IPS-18a (cell line): ENCODE measurements around the gene RPP38.
A peak's percentile ranks its signal among the peaks of the same experiment; 100 is the strongest.

ENCODE experiments used
- H3K27ac ChIP-seq: one replicate; pipeline ENCODE4 v1.5.1; 2013; ENCODE audit warnings: low read length
- H3K27me3 ChIP-seq: one replicate; pipeline ENCODE4 v1.6.1; 2013; ENCODE audit warnings: mild to moderate bottlenecking, low read length; ENCODE audit not compliant: control insufficient read depth, insufficient read depth
- H3K36me3 ChIP-seq: one replicate; pipeline ENCODE4 v1.6.1; 2013; ENCODE audit warnings: low read depth, low read length; ENCODE audit not compliant: control insufficient read depth
- H3K4me1 ChIP-seq: one replicate; pipeline ENCODE4 v1.6.1; 2013; ENCODE audit warnings: low read depth, low read length; ENCODE audit not compliant: control insufficient read depth
- H3K4me3 ChIP-seq: one replicate; pipeline ENCODE4 v1.5.1; 2013; ENCODE audit warnings: low read length
- H3K9ac ChIP-seq: one replicate; pipeline ENCODE4 v1.6.1; 2013; ENCODE audit warnings: mild to moderate bottlenecking, low read length, moderate library complexity
- H3K9me3 ChIP-seq: one replicate; pipeline ENCODE4 v1.6.1; 2013; ENCODE audit warnings: low read depth, low read length; ENCODE audit not compliant: control insufficient read depth

The RPP38 gene, protein sequence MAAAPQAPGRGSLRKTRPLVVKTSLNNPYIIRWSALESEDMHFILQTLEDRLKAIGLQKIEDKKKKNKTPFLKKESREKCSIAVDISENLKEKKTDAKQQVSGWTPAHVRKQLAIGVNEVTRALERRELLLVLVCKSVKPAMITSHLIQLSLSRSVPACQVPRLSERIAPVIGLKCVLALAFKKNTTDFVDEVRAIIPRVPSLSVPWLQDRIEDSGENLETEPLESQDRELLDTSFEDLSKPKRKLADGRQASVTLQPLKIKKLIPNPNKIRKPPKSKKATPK

GRCh38 chr10:15097011-15097812 is at the start of gene RPP38:
Gene RPP38, plus strand, starts transcription at chr10:15097355. Its CDS starts 5,960 bp downstream, at chr10:15103315.
- peak within 1 kb of the TSS; percentile 98 for H3K9ac ChIP-seq
- peak within 1 kb of the TSS; percentile 99 for H3K4me3 ChIP-seq
- peaks cover 3% of the 10 kb centered on the region for H3K4me1 ChIP-seq
- peaks cover 3% of the 10 kb centered on the region for H3K36me3 ChIP-seq
- no peaks in the 10 kb centered on the region for H3K27me3 ChIP-seq
- peak within 1 kb of the TSS; percentile 90 for H3K27ac ChIP-seq
- H3K9me3 ChIP-seq = no peaks in the 10 kb centered on the region

- no peak overlapping the region for H3K4me3 ChIP-seq
- no peaks in the 10 kb centered on the region for H3K36me3 ChIP-seq
- H3K4me1 ChIP-seq = peaks cover 7% of the 10 kb centered on the region
- H3K27ac ChIP-seq = no peak overlapping the region
- no peak overlapping the region for H3K9ac ChIP-seq
- H3K27me3 ChIP-seq = no peaks in the 10 kb centered on the region
- H3K9me3 ChIP-seq = no peaks in the 10 kb centered on the region
Observed at GRCh38 chr10:15049533-15049932, 47.6 kb upstream of the RPP38 start.

GRCh38 chr10:15052121-15052520 is 45.0 kb upstream of the RPP38 start:
- no peaks in the 10 kb centered on the region for H3K9me3 ChIP-seq
- H3K4me3 ChIP-seq = no peak overlapping the region
- no peaks in the 10 kb centered on the region for H3K4me1 ChIP-seq
- H3K27me3 ChIP-seq = no peaks in the 10 kb centered on the region
- no peak overlapping the region for H3K9ac ChIP-seq
- no peaks in the 10 kb centered on the region for H3K36me3 ChIP-seq
- H3K27ac ChIP-seq = no peak overlapping the region

DNA sequence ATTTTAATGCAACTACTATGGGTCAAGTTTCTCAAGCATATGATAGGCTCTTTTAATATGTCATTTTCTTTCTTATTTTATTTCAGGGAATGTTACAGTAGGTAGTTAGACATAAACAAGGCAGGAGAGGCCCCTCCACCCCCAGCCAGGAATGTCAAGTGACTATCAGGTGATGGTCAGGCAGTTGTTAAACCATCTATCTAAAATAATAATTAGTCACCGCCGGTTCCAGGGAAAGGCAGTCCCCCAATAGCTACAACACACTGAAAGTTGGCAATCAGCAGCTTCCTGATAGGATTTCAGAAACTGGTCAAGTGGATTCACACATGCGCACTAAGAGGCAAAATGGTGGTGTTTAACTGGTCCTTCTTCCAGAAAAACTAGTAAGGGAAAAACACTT is 44.1 kb upstream of the RPP38 start:
- H3K27me3 ChIP-seq = no peaks in the 10 kb centered on the region
- no peaks in the 10 kb centered on the region for H3K36me3 ChIP-seq
- H3K9ac ChIP-seq = no peak overlapping the region
- no peak overlapping the region for H3K27ac ChIP-seq
- no peaks in the 10 kb centered on the region for H3K9me3 ChIP-seq
- H3K4me1 ChIP-seq = no peaks in the 10 kb centered on the region
- no peak overlapping the region for H3K4me3 ChIP-seq

- H3K4me1 ChIP-seq = no peaks in the 10 kb centered on the region
- no peak overlapping the region for H3K27ac ChIP-seq
- H3K9me3 ChIP-seq = no peaks in the 10 kb centered on the region
- no peaks in the 10 kb centered on the region for H3K36me3 ChIP-seq
- no peak overlapping the region for H3K4me3 ChIP-seq
- no peak overlapping the region for H3K9ac ChIP-seq
- H3K27me3 ChIP-seq = no peaks in the 10 kb centered on the region
Observed at GRCh38 chr10:15058689-15059088, 38.5 kb upstream of the RPP38 start.

DNA sequence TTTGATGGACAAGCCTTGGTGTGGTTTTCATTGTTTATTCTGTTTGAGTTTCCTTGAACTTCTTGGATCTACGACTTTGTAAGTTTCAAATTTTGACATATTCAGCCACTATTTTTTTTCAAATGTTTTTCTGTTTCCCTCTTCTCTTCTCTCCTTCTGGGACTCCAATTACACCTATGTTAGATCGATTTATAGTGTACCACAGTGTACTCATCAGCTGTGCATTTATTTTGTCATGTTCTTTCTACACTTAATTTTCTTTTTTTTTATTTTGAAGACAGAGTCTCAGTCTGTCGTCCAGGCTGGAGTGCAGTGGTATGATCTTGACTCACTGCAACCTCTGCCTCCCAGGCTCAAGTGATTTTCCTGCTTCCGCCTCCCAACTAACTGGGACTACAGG is 37.2 kb upstream of the RPP38 start:
- H3K27ac ChIP-seq = no peak overlapping the region

GRCh38 chr10:15060638-15061037 is 36.5 kb upstream of the RPP38 start:
- no peaks in the 10 kb centered on the region for H3K9me3 ChIP-seq
- no peaks in the 10 kb centered on the region for H3K27me3 ChIP-seq
- no peak overlapping the region for H3K4me3 ChIP-seq
- no peak overlapping the region for H3K9ac ChIP-seq
- no peaks in the 10 kb centered on the region for H3K36me3 ChIP-seq
- H3K27ac ChIP-seq = no peak overlapping the region
- H3K4me1 ChIP-seq = no peaks in the 10 kb centered on the region

More for the DNA sequence above, 37.2 kb upstream of the RPP38 start:
- Histone ChIP-seq H3K4me1 (no peaks in the 10 kb centered on the region), H3K4me3 (no peak overlapping the region), H3K9ac (no peak overlapping the region), H3K27me3 (no peaks in the 10 kb centered on the region), H3K9me3 (no peaks in the 10 kb centered on the region), H3K36me3 (no peaks in the 10 kb centered on the region)

DNA sequence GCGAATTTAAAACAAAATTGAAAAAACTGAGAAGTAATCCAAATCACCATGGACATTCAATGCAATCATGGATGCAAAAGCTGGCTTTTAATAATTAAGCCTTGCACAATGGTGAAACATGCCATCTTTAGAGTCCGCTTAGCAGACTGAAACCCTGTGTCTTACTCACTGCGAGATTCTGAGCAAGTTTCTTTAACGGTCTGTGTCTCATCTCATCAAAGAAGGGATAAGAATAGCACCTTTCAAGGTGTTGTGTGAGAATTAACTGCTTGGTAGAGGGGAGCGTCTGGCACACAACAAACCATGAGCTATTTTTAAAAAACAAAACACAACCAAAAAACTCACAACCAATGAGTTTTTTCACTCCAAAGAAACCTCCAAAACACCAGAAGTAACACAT is 30.0 kb upstream of the RPP38 start:
- Histone ChIP-seq H3K4me3 (no peak overlapping the region), H3K27me3 (no peaks in the 10 kb centered on the region), H3K4me1 (no peaks in the 10 kb centered on the region), H3K9ac (no peak overlapping the region), H3K36me3 (no peaks in the 10 kb centered on the region), H3K27ac (no peak overlapping the region), H3K9me3 (peaks cover 5% of the 10 kb centered on the region)

GRCh38 chr10:15068802-15069201 is 28.4 kb upstream of the RPP38 start:
- H3K4me1 ChIP-seq = no peaks in the 10 kb centered on the region
- no peak overlapping the region for H3K9ac ChIP-seq
- no peak overlapping the region for H3K4me3 ChIP-seq
- no peaks in the 10 kb centered on the region for H3K27me3 ChIP-seq
- no peak overlapping the region for H3K27ac ChIP-seq
- H3K36me3 ChIP-seq = no peaks in the 10 kb centered on the region
- peaks cover 5% of the 10 kb centered on the region for H3K9me3 ChIP-seq

GRCh38 chr10:15069230-15069629 is 27.9 kb upstream of the RPP38 start:
- H3K4me3 ChIP-seq = no peak overlapping the region
- H3K4me1 ChIP-seq = no peaks in the 10 kb centered on the region
- H3K36me3 ChIP-seq = no peaks in the 10 kb centered on the region
- no peak overlapping the region for H3K27ac ChIP-seq
- H3K9me3 ChIP-seq = peaks cover 5% of the 10 kb centered on the region
- H3K9ac ChIP-seq = no peak overlapping the region
- no peaks in the 10 kb centered on the region for H3K27me3 ChIP-seq

DNA sequence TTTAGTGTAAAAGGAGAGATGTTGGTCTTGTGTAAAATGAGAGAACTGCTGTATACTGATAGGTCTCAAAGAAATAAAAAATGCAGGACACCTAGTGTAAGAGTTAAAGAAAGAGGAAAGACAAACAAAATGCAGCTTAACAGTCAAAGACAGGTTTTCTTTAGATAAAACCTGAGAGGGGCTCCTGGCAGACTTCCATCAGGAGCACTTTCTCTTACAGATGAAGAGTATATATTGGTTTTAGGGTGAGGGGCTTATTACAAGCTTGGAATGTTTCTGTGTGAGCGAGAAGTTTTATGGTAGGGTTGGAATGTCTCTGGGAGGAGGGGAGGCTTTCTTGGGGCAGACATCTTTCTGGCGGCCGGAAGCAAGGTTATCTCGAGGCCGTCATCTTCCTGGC is 24.8 kb upstream of the RPP38 start:
- H3K4me1 ChIP-seq = no peaks in the 10 kb centered on the region
- no peak overlapping the region for H3K4me3 ChIP-seq
- no peaks in the 10 kb centered on the region for H3K36me3 ChIP-seq
- no peak overlapping the region for H3K27ac ChIP-seq
- peaks cover 5% of the 10 kb centered on the region for H3K9me3 ChIP-seq
- no peaks in the 10 kb centered on the region for H3K27me3 ChIP-seq
- H3K9ac ChIP-seq = no peak overlapping the region

DNA sequence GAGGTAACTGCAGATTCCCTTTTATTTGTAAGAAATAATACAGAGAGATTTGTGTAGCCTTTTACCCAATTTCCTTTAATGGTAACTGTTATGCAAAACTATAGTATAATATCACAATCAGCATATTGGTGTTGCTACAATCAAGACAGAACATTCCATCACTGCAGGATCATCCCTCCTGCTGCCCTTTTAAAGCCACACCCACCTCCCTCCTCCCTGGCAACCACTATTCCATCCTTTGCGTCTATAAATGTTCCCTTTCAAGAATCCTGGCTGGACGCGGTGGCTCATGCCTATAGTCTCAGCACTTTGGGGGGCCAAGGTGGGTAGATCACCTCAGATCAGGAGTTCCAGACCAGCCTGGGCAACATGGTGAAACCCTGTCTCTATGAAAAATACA is 21.7 kb upstream of the RPP38 start:
- Histone ChIP-seq H3K9me3 (peaks cover 5% of the 10 kb centered on the region), H3K4me1 (no peaks in the 10 kb centered on the region), H3K4me3 (no peak overlapping the region), H3K27me3 (no peaks in the 10 kb centered on the region), H3K36me3 (no peaks in the 10 kb centered on the region), H3K9ac (no peak overlapping the region), H3K27ac (no peak overlapping the region)
